ENCODE measurements around the gene CAB39.

The CAB39 gene

DNA sequence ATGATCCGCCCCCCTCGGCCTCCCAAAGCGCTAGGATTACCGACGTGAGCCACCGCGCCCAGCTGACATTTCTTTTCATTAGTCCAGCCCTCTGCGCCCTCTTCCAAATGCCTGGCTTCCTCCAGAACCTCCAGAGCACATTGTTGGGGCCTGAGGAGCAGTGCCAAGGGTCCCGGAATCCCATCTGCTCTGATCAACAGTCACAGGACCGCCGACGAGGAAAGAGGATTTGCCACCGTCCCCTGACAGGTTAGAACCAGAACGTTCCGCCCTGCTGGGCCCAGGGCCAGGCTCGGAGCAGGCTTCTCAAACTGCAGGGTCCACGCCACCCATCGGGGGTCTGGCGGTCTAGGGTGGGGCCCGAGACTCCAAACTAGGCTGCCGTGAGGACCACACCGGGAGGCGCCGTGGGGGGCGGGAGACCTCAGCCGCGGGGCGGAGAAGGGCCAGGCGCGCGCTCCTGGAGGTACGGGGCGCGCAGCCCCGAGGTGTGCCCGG is 115.2 kb downstream of the CAB39 start:
- no peak overlapping the region for H3K27ac ChIP-seq
- TF ChIP-seq, protein P1, sequence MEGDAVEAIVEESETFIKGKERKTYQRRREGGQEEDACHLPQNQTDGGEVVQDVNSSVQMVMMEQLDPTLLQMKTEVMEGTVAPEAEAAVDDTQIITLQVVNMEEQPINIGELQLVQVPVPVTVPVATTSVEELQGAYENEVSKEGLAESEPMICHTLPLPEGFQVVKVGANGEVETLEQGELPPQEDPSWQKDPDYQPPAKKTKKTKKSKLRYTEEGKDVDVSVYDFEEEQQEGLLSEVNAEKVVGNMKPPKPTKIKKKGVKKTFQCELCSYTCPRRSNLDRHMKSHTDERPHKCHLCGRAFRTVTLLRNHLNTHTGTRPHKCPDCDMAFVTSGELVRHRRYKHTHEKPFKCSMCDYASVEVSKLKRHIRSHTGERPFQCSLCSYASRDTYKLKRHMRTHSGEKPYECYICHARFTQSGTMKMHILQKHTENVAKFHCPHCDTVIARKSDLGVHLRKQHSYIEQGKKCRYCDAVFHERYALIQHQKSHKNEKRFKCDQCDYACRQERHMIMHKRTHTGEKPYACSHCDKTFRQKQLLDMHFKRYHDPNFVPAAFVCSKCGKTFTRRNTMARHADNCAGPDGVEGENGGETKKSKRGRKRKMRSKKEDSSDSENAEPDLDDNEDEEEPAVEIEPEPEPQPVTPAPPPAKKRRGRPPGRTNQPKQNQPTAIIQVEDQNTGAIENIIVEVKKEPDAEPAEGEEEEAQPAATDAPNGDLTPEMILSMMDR (IDR thresholded peaks at IDR 0.05) = no peak
- TF ChIP-seq ZFX (IDR thresholded peaks at IDR 0.05; ENCODE audit: borderline replicate concordance) = no peak

- TF ChIP-seq, protein P1 (IDR thresholded peaks at IDR 0.05) = no peak
- TF ChIP-seq ZFX (IDR thresholded peaks at IDR 0.05; ENCODE audit: borderline replicate concordance) = no peak
- H3K27ac ChIP-seq = no peak overlapping the region
These were observed 115.8 kb downstream of the CAB39 start for GRCh38 chr2:230828272-230828961.

- no peak overlapping the region for H3K27ac ChIP-seq
- TF ChIP-seq, protein P1 (IDR thresholded peaks at IDR 0.05) = no peak
- TF ChIP-seq ZFX (IDR thresholded peaks at IDR 0.05; ENCODE audit: borderline replicate concordance) = no peak
These were observed 116.7 kb downstream of the CAB39 start for GRCh38 chr2:230829293-230829692.

- H3K27ac ChIP-seq = no peak overlapping the region
- TF ChIP-seq, protein P1 (IDR thresholded peaks at IDR 0.05) = no peak
- TF ChIP-seq ZFX (IDR thresholded peaks at IDR 0.05; ENCODE audit: borderline replicate concordance) = no peak
These were observed 117.3 kb downstream of the CAB39 start for GRCh38 chr2:230829959-230830358.

- H3K27ac ChIP-seq = no peak overlapping the region
- no peak for TF ChIP-seq ZFX (IDR thresholded peaks at IDR 0.05; ENCODE audit: borderline replicate concordance)
- TF ChIP-seq, protein P1 (IDR thresholded peaks at IDR 0.05) = no peak
These were observed 117.8 kb downstream of the CAB39 start for GRCh38 chr2:230830428-230830827.

- TF ChIP-seq, protein P1 (IDR thresholded peaks at IDR 0.05) = no peak
- H3K27ac ChIP-seq = no peak overlapping the region
These were observed 127.7 kb downstream of the CAB39 start for GRCh38 chr2:230840301-230840700.

DNA sequence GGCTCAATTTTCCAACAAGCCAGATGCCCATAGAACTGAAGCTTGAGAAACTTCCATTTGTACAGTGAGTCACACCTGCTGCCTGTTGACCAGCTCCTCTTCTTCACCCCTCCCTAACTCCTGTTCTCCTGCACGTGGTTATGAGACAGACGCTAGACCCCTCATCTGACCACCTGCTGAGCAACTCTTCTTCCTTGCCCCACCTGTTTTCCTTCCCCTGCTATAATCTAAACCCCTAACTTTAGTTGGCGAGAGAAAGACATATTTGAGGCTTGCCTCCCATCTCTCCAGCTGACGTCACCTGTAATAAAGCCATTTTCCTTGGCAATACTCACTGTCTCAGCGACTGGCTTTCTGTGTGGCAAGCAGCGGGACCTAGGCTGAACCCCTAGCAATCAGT is 129.8 kb downstream of the CAB39 start:
- TF ChIP-seq ZFX (IDR thresholded peaks at IDR 0.05; ENCODE audit: borderline replicate concordance) = no peak
- TF ChIP-seq, protein P1 (IDR thresholded peaks at IDR 0.05) = no peak
- H3K27ac ChIP-seq = no peak overlapping the region
